GM19397 (cell line): ENCODE results near the gene SALL4.
"Not testable (repeated sequence)": the region's sequence is repeated elsewhere in the genome, so short reads cannot be mapped to it uniquely, and the experiment has no call there.

Source experiments
- ATAC-seq: cut with Tn5 transposase; IDR thresholded peaks from one replicate; pipeline ENCODE4 v1.9.1; 2021; ENCODE audit warnings: mild to moderate bottlenecking, moderate library complexity; ENCODE audit not compliant: unreplicated experiment

The SALL4 gene

DNA sequence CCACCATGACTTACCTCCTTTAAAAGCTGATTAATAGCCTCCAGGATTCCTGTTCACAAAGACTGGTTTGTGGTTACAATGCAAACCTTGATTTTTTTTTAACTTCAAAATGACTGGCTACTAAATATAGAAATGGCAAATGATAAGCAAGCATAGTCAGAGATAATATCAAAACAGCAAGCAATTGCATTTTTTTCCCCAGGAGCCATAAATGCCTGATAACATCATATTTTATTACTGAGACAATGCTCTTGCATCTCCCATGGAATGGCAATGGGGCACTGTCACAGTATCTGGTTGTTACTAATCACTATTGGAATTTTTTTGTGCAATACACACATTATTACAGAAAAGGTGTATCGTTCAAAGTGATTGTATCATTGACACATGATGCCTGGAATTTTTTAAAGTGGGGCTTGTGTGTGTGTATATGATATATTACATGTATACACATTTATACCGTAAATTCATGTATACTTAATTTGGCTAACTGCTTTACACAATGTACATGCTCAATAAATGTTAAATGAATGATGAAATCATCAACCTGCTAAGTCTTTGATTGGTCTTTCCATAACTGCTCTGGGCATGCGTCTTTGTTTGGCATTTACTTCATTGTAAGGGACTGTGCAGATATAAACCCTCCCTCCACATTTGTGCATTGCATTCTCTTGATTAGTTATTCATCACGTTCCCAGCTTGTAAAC, 980 bp upstream of the SALL4 start:
- ATAC-seq: no peak

DNA sequence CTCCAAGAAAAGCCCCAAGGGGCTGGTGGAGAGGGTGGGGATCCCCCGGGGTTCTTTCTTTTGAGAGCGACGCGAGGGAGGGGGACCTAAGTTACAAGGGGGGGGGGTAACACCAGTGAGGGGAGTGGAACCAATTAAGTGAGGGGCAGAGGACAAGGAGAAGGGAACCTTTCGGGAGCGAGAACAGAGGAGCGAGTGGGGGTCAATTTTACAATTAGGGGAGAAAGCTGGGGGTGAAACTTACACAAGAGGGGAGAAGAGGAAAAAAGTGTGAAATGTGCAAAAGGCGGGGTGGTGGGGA, 548 bp downstream of the SALL4 start:
- no peak for ATAC-seq

- ATAC-seq: no peak
Observed at GRCh38 chr20:51801122-51801822, 1.0 kb downstream of the SALL4 start.

DNA sequence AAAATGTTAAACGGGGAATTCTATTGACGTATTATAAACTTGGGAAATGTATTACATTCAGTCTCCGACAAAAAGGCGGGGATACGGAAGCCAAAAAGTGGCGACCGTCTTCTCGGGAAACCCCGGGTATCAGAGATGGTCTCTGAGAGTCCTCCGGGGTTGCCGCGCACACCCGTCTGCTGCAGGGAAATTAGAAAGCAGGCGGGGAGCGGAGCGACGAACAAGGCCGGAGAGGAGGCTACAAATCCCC, 1.5 kb downstream of the SALL4 start:
- ATAC-seq: no peak

GRCh38 chr20:51800060-51800871, 2.1 kb downstream of the SALL4 start:
- no peak for ATAC-seq

DNA sequence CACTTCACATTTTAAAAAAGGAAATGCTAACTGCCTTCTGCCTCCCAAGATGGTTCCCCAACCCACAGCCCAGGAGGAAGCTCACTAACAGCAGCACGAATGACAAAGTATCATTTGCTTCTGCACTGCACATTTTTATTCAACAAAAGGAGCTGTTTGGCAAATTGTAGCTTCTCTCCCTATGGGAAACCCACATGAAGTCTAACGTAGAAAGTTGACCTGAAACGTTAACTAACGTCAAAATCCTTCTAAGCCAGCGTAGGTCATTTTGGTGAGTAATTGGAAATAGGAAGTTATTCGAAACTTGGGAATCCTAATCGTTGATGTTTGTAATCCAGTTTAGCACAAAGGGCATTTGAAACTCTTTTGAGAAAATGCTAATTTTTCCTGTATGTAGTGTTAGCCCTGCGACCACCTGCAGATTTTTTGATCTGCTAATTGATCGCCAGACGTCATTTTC, 2.9 kb downstream of the SALL4 start:
- no peak for ATAC-seq

- ATAC-seq: no peak
Observed at GRCh38 chr20:51797357-51798025, 4.8 kb downstream of the SALL4 start.

GRCh38 chr20:51796340-51796739, 6.0 kb downstream of the SALL4 start:
- no peak for ATAC-seq

- ATAC-seq: no peak
Observed at GRCh38 chr20:51792960-51793359, 9.4 kb downstream of the SALL4 start.

DNA sequence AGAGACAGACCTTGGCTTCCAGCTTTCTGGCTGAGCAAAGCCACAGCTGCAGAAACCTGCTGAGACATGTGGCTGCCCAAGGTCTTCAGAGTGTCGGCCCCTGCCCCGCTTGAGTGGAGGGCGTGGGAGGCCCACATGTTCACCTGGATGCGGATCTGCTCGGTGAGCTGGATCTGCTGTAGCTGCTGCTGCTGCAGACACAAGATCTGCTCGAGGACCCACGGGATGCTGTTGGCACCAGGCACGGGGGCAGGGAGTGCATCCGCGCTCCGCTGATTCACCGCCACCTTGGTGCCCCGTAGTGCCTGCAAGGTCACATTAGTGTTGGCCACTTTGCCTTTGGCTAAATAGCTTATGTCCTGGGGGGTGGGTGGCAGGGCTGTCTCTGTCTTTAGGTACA, 10.7 kb downstream of the SALL4 start:
- no peak for ATAC-seq

DNA sequence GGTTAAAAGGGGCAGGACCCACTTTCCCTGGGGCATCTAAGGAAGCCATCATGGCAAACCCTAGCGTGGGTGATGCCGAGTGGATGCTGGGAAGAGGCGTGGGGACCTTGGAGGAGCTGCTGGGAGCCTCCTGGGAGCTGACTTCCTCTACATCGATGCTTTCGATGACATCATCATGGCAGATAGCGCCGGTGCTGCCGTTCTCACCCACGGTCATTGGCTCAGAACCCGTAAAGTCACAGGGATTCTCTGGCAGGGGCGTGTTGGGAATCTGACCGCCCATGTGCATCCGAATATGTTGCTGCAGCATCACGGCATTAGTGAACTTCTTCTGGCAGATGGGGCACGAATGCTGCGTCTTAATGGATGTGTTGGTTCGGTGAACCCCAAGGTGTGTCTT, 12.1 kb downstream of the SALL4 start:
- ATAC-seq: no peak

DNA sequence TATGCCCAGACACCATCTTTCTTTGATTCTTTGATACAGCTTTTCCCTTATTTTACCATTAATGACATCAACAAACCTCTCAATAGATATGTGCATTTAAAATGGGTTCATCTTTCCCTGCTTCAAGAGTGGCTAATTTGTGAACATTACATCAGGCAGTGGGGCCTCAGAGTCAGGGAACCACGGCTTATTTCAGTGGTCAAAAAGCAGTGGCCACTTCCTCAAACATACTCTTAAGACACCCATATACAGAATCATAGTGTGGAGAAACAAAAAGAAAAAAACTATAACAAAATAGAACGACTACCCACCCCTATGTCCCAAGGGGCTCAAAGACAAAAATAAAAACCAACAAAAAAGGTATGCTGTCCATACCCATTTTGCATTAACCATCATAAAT, 12.9 kb downstream of the SALL4 start:
- no peak for ATAC-seq

DNA sequence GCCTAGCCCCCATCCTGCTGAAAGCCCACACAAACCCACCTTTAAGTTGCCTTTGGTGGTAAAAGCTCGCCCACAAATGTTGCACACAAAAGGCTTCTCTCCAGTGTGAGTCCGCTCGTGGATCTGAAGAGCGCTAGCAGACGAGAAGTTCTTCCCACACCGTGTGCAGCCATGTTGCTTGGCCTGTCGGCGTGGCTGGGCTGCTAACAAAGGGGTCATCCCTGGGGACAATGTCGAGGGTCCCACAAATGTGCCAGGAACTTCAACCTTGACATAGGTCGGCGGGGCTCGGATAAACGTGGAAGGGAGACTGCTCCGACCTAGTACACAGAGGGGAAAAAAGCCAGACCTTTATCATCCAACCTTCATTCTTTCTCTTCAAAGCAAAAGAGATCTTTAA, 13.5 kb downstream of the SALL4 start:
- ATAC-seq: no peak

DNA sequence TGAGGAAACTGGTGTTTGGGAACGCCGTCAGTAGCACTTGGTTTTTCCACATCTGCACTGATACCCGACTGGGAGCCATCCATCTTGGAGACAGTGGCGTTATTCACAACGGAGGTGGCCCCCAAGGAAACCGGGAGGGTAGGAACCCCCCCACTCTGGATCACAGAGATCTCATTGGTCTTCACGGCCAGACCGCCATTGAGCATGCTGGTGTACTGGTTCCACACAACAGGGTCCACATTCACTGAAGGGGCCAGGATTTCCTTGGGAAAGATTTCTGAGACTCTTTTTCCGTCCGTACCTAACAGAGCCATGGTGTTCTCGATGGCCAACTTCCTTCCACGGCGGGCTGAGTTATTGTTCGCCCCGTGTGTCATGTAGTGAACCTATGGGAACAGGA, 18.0 kb downstream of the SALL4 start:
- no peak for ATAC-seq

- ATAC-seq: not testable (repeated sequence)
Observed at GRCh38 chr20:51778229-51778759, 24.0 kb downstream of the SALL4 start.

- no peak for ATAC-seq
Observed at GRCh38 chr20:51775241-51775640, 27.1 kb downstream of the SALL4 start.

DNA sequence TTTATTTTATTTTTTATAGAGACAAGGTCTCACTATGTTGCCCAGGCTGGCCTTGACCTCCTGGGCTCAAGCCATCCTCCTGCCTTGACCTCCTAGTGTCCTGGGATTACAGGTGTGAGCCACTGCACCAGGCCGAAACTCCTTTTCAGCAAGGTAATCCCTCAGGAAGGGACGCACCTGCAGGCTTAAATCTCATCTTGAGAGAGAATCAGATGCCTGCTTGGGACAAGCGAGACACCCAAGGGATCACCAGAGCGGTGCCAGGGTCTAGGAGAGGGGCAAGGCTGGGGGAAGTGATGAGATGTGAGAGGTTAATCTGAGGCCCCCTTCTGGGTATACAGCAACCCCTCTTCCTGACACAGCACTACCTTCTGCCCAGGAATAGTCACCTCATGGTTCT, 30.1 kb downstream of the SALL4 start:
- ATAC-seq: no peak

GRCh38 chr20:51769976-51770615, 32.2 kb downstream of the SALL4 start:
- ATAC-seq: no peak

DNA sequence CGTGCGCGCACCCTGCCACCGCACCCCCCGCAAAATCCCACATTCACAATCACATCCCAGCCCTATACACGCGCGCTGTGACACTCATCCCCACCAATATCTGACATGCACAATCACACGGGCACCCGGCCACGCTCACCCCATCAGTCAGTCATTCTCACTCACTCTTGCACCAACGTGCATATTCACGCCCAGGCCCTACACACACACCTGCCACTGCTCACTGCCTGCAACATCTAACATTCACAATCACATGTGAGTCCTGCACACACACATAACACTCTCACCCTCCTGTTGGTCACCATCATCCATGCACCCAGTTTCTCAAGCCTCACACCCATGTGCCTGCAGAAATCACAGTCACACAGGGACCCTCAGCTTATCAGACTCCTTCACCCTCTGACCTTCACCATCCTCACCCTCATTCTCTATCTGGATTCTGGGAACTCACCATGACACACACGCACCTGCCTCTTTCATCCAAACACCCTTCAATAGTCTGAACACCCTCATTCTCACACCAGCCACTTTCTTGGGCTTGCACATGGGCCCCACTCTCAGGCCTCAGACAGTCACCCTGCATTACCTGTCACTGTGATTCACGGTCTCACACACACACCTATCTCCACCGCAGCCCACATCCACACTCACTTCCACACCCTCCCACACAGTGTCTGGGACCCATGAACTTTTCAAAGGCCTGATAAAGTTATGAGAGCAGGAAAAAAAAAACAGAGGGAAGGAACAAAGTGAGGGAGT, 33.4 kb downstream of the SALL4 start:
- no peak for ATAC-seq
